Mucosa of descending colon (tissue), 3 donors: Measurements from ENCODE around the gene AMBRA1. TPM values are rescaled to one million over a fixed set of nuclear protein-coding genes. Genes with fewer than 3 reads are reported as not detected.

ENCODE experiments used
- ATAC-seq: fragments of 200-7000 bp; cut with Tn5 transposase; one replicate; pipeline ENCODE4 v1.9.1; 2020; ENCODE audit warnings: mild to moderate bottlenecking, moderate library complexity
- DNase-seq, 3 donors: peaks; one replicate each; pipeline ENCODE4 v3.0.0-alpha.2; 2020
- H3K36me3 ChIP-seq: fragments of 200-600 bp; one replicate; pipeline ENCODE4 v1.8.0; 2021; ENCODE audit warnings: low read depth, mild to moderate bottlenecking
- H3K4me1 ChIP-seq: fragments of 200-600 bp; one replicate; pipeline ENCODE4 v1.8.0; 2021; ENCODE audit warnings: low read depth, mild to moderate bottlenecking
- H3K4me3 ChIP-seq: fragments of 200-600 bp; one replicate; pipeline ENCODE4 v1.8.0; 2021; ENCODE audit warnings: mild to moderate bottlenecking
- H3K9me3 ChIP-seq: fragments of 200-600 bp; one replicate; pipeline ENCODE4 v1.8.0; 2021; ENCODE audit warnings: mild to moderate bottlenecking
- intact Hi-C, 2 donors: fragments of 100-400 bp; cut with DNase I in 1 of 2; cut with micrococcal nuclease in 1 of 2; formaldehyde crosslinking; loops; one replicate each; pipeline versions ENCODE4 v1.11.0 to v1.11.1; 2022; cut with DNase I, micrococcal nuclease
- total RNA-seq, 3 donors: library from RNA; stranded (reverse); fragmentation: NEBNext Ultra II Directional in 2 of 3; extraction: Animal tissue kit (Norgen Biotek cat#: 25700) in 2 of 3; gene quantifications; one replicate each; pipeline versions ENCODE4 v1.2.1 to v1.2.4, GENCODE V29; 2021 to 2023
- TF ChIP-seq, protein P1 (sequence below): fragments of 200-600 bp; IDR thresholded peaks from one replicate; pipeline ENCODE4 v1.8.0; 2022; ENCODE audit warnings: antibody characterized with exemption, mild to moderate bottlenecking
- donor health status: DM: no; HTN: no; CAD: no; lungs with moderate emphysema.
- donor health status: DM: no; HTN: no; CAD: no.
- donor health status: DM: no; HTN: yes; CAD: no.

Gene AMBRA1
- total RNA-seq, 3 donors from 2014 or later, result 42.0 to 46.7 (median 45.2) TPM

DNA sequence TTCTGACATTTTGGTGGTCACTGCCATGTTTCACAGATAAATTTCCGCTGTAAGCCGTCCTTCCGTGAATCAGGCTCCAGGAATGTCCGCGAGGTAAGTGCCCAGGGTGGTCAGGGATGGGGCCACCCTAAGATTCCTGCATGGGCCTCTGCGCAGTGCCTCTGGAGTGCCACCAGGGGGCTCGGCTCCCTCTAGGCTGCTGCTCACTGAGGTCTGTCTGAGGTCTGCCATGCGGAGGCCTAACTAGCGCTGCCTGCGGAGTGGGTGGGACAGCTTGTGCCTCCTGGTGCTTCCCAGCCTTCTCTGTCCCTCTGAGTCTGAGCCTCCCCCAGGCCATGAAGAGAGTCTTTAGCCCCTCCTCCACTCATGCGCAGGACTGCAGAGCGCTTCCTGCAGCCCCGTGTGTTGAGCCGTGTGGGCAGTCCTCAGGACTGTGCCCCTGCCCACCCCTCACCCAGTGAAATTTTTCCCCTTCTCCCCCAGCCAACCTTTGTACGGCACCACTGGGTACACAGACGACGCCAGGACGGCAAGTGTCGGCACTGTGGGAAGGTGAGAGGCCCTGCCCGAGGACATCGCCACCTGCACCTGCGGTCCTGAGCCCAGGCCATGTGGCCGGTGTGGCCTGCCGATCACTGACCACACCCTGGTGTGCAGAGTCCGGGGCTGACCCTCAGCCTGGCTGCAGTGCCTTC is 224.2 kb downstream of the AMBRA1 start:
- TF ChIP-seq, protein P1, sequence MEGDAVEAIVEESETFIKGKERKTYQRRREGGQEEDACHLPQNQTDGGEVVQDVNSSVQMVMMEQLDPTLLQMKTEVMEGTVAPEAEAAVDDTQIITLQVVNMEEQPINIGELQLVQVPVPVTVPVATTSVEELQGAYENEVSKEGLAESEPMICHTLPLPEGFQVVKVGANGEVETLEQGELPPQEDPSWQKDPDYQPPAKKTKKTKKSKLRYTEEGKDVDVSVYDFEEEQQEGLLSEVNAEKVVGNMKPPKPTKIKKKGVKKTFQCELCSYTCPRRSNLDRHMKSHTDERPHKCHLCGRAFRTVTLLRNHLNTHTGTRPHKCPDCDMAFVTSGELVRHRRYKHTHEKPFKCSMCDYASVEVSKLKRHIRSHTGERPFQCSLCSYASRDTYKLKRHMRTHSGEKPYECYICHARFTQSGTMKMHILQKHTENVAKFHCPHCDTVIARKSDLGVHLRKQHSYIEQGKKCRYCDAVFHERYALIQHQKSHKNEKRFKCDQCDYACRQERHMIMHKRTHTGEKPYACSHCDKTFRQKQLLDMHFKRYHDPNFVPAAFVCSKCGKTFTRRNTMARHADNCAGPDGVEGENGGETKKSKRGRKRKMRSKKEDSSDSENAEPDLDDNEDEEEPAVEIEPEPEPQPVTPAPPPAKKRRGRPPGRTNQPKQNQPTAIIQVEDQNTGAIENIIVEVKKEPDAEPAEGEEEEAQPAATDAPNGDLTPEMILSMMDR, result peak; percentile 91
- intact Hi-C loops, result no loop called here

DNA sequence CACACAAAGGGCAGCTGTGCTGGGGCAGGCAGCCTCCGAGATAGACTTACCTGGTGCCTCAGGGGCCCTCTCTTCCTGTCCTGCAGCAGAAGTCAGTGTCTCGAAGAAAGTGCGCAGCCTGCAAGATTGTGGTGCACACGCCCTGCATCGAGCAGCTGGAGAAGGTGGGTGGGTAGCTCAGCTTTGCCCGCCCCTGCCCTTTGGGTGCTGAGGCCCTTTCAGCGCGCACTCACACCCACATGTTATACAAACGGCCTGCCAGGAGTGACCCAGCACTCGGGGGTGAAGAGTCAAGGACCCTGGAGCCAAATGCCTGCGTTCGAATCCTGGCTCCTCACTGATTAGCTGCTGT is 225.9 kb downstream of the AMBRA1 start:
- Histone ChIP-seq H3K4me1 (no peaks in the 10 kb centered on the region), H3K9me3 (no peaks in the 10 kb centered on the region), H3K4me3 (no peak overlapping the region), H3K36me3 (no peaks in the 10 kb centered on the region)
- ATAC-seq (no peak), DNase-seq (no peak)
- intact Hi-C loops, result no loop called here
- TF ChIP-seq, protein P1, result peak; percentile 5

More for the DNA sequence above, 224.2 kb downstream of the AMBRA1 start:
- peak; percentile 56 to 66 (median 63) for DNase-seq
- H3K9me3 ChIP-seq, result no peaks in the 10 kb centered on the region
- no peak overlapping the region for H3K4me3 ChIP-seq
- H3K36me3 ChIP-seq, result no peaks in the 10 kb centered on the region
- no peaks in the 10 kb centered on the region for H3K4me1 ChIP-seq
- ATAC-seq, result peak; percentile 75

DNA sequence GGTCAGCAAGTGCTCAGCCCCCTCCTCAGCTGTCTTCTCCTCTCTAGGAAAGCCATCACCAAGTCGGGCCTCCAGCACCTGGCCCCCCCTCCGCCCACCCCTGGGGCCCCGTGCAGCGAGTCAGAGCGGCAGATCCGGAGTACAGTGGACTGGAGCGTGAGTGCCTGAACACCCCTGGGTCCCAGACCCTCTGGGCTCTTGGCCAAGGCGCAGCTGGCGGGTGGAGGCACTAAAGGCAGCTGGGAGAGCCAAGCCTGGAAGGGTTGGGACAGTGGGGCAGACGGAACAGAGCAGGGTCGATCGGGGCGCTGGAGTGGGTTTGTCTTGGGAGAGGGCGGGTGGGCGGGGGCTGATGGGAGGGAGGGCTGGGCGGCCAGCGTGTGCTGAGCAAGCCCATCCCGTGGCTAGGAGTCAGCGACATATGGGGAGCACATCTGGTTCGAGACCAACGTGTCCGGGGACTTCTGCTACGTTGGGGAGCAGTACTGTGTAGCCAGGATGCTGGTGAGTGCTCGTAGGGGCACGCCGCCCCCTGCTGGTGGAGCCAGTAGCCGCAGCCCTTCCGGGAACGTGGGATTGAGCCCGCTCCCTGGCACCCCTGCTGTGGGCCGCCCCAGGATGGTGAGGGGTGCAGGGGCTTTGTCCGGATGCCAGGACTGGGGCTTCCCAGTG is 226.4 kb downstream of the AMBRA1 start:
- TF ChIP-seq, protein P1, result peak; percentile 87
- ATAC-seq, result peak; percentile 76
- no peaks in the 10 kb centered on the region for H3K9me3 ChIP-seq
- peak; percentile 71 to 82 (median 80) for DNase-seq
- no peaks in the 10 kb centered on the region for H3K4me1 ChIP-seq
- intact Hi-C loops, result no loop called here
- no peak overlapping the region for H3K4me3 ChIP-seq
- no peaks in the 10 kb centered on the region for H3K36me3 ChIP-seq

DNA sequence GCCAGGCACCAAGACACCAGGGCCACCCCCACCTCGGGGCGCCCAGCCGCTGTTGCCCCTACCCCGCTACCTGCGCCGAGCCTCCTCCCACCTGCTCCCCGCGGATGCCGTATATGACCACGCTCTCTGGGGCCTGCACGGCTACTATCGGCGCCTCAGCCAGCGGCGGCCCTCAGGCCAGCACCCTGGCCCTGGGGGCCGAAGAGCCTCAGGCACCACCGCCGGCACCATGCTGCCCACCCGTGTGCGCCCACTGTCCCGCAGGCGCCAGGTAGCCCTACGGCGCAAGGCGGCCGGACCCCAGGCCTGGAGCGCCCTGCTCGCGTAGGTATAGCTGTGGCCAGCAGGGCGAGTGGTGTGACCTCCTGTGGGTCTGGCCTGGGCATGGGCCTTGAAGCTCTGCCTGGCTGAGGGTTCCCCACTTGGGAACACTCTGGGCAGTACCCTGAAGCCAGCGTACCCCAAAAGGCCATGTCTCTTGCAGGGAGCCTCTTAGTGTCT is 227.1 kb downstream of the AMBRA1 start:
- no peak for DNase-seq
- H3K9me3 ChIP-seq, result no peaks in the 10 kb centered on the region
- intact Hi-C loops, result no loop called here
- no peak for ATAC-seq
- H3K4me1 ChIP-seq, result no peaks in the 10 kb centered on the region
- TF ChIP-seq, protein P1, result no peak
- H3K4me3 ChIP-seq, result no peak overlapping the region
- no peaks in the 10 kb centered on the region for H3K36me3 ChIP-seq

DNA sequence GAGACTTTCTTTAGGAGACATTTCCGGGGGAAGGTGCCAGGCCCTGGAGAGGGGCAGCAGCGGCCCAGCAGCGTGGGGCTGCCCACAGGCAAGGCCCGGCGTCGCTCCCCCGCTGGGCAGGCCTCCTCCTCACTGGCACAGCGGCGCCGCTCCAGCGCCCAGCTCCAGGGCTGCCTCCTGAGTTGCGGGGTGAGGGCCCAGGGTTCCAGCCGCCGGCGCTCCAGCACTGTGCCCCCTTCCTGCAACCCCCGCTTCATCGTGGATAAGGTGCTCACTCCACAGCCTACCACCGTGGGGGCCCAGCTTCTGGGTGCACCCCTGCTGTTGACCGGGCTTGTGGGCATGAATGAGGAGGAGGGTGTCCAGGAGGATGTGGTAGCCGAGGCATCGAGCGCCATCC is 227.6 kb downstream of the AMBRA1 start:
- intact Hi-C loops, result no loop called here
- H3K4me3 ChIP-seq, result no peak overlapping the region
- no peaks in the 10 kb centered on the region for H3K36me3 ChIP-seq
- H3K9me3 ChIP-seq, result no peaks in the 10 kb centered on the region
- TF ChIP-seq, protein P1, result no peak
- no peaks in the 10 kb centered on the region for H3K4me1 ChIP-seq
- DNase-seq (no peak), ATAC-seq (no peak)
